Hippocampal formation (tissue), 2 donors: ENCODE data around the gene PNMA5.
"Not testable (repeated sequence)": the region's sequence is repeated elsewhere in the genome, so short reads cannot be mapped to it uniquely, and the experiment has no call there.

Experiments used
- DNase-seq, 2 donors: peaks; one replicate each; lab custom pipeline; 2025; lab: John Stamatoyannopoulos, UW

PNMA5 gene

DNA sequence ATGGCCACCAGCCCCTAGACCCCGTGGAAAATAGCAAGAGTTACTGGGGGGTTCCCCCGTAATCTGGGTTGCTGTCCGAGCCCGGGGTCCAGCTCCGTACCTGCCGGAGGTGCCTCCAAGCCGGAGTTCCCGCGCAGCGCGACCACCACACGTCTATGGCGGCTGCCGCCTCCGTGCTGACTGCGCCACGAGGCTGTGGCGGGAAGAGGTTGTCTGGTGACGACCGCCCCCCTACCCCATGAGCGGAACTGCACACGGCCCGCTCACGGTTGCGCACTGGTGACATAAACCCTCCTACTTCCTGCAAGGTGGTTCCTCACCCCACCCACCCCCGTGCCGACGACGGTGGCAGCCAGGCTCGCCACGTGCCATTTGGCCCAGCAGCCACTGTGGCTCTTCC lies at the start of gene PNMA5:
PNMA5 (minus strand) TSS at position 184 of the 400 bp plus-strand sequence. CDS start 2,518 bp downstream, outside the sequence.
- no peak for DNase-seq

GRCh38 chrX:153032397-153033118 lies 38.6 kb upstream of the PNMA5 start:
- peak in 1 of 2 donors; percentile 50 for DNase-seq

DNA sequence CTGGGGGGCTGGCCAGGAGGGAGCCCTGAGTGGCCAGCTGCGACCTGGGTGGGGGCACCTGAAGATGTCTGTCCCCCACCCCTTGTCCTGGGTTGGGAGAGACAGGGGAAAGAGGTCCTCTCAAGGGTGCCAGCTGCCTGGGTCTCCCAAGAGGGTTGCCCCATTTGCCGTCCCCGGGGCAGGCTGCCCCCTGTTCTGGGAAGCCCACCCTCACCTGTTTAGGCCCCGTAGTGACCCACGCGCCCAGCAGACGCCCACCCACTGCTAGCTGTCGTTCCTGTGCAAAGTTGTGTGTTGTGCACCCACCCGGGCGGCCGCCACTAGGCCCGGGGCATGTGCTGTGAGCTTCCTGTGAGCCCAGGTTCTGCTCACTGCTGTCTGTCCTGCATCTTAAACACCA lies 36.9 kb upstream of the PNMA5 start:
- DNase-seq = no peak

DNA sequence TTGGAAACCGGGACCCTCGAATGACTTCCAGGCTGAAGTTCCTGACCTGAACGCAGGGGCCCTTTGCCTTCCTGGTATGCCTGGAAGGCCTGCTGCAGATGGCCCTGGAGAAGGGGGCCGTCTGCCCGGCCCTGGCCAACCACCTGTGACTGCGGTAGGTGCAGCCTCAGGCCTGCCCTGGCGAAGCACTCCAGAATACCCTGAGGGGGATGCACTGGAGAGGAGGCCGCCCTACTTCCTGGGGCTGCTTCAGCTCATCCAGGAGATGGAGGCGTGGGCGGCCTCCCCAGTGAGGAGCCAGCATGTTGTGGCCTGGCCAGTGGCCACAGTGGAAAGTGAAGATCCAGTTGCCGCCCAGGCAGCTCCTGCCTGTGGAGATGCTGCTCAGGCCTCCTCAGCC lies 36.0 kb upstream of the PNMA5 start:
- DNase-seq = no peak

- no peak for DNase-seq
These were observed 35.2 kb upstream of the PNMA5 start for GRCh38 chrX:153029162-153029561.

- DNase-seq = not testable (repeated sequence)
These were observed 34.6 kb upstream of the PNMA5 start for GRCh38 chrX:153028487-153028886.

DNA sequence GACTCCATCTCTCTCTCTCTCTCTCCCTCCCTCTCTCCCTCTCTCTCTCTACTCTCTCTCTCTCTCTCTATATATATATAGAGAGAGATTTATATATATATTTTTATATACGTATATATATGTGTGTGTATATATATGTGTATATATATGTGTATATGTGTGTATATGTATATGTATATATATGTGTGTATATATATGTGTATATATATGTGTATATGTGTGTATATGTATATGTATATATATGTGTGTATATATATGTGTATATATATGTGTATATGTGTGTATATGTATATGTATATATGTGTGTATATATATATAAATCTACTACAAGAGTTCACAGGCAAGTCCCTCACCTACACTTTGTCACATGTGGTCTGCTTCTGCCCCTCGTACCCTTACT lies 32.6 kb upstream of the PNMA5 start:
- not testable (repeated sequence) for DNase-seq

- no peak for DNase-seq
These were observed 25.2 kb upstream of the PNMA5 start for GRCh38 chrX:153019166-153019565.

DNA sequence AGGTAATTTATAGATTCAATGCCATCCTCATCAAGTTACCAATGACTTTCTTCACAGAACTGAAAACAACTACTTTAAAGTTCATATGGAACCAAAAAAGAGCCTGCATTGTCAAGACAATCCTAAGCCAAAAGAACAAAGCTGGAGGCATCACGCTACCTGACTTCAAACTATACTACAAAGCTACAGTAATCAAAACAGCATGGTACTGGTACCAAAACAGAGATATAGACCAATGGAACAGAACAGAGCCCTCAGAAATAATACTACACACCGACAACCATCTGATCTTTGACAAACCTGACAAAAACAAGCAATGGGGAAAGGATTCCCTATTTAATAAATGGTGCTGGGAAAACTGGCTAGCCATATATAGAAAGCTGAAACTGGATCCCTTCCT lies 23.3 kb upstream of the PNMA5 start:
- DNase-seq = not testable (repeated sequence)

GRCh38 chrX:153004780-153005179 lies 10.9 kb upstream of the PNMA5 start:
- DNase-seq = no peak

DNA sequence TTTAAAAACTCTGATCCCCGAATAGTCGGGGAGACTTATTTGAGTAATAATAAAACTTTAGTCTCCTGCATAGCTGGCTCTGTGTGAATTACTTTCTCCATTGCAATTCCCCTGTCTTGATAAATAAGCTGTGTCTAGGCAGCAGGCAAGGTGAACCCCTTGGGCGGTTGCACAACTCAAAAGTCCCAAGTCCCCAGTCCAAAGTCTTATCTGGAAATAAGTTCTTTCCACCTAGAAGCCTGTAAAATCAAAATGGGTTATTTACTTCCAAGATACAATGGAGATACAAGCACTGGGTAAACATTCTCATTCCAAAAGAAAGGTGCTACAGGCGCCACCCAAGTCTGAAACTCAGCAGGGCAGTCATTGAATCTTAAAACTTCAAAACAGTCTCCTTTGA lies 10.1 kb upstream of the PNMA5 start:
- no peak for DNase-seq

- DNase-seq = not testable (repeated sequence)
These were observed 8.3 kb upstream of the PNMA5 start for GRCh38 chrX:153002182-153002581.

- DNase-seq = no peak
These were observed 3.4 kb upstream of the PNMA5 start for GRCh38 chrX:152997337-152997736.

DNA sequence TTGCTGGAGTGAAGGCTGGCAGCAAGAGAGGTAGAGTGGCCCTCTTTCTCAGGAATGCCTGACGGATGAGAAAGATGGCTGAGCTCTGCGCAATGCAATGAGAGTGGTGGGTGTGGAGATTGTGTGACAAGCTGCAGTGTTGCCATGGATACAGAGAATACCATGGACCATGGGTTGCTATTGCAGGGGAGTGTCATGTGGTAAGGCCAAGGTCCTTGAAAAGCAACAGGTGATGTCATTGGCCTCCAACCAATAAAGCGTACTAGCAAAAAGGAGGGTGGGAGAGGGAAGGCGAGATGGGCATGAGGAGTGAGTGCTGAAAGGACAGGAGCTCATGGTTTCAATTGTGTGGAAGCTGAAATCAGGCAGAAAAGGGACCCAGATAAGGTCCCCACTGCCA lies 1.8 kb downstream of the PNMA5 start:
- no peak for DNase-seq

GRCh38 chrX:152991123-152991522 lies 2.8 kb downstream of the PNMA5 start:
- DNase-seq = no peak

DNA sequence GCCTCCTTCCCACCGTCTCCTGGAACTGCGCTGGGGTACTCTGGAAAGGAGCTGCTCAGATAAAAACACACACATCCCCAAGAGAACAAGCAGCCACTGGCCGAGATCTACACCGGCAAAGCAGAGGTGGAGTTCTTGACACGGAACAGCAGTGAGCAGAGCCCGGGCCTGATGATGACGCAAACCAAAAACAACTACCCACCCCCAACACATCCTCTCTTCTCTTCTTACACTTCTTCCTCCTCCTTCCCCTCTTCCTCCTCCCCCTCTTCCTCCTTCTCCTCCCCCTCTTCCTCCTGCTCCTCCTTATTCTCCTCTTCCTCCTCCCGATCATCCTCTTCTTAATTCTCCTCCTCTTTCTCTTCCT lies 4.6 kb downstream of the PNMA5 start:
- DNase-seq = no peak

GRCh38 chrX:152988536-152989291 lies 5.2 kb downstream of the PNMA5 start:
- peak in 1 of 2 donors; percentile 4 for DNase-seq

DNA sequence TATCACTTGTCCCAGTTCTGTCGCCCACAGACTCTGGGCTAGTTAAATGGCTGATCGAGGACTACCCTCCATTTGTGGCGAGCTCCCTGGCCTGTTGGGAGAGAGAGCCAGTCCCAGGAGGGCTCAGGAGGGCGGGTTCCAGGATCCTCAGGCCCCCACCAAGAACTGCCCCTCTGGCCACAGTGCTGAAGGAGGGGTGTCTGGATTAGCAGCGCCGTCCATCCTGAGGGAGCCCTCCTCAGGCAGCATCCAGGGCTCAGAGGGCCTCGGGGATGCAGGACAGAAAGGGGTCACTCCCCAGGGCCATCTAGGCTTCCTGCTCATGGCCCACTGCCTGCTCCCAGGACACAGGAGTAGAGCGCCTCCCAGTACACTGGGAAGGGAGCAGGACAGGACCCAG lies 6.1 kb downstream of the PNMA5 start:
- no peak for DNase-seq

DNA sequence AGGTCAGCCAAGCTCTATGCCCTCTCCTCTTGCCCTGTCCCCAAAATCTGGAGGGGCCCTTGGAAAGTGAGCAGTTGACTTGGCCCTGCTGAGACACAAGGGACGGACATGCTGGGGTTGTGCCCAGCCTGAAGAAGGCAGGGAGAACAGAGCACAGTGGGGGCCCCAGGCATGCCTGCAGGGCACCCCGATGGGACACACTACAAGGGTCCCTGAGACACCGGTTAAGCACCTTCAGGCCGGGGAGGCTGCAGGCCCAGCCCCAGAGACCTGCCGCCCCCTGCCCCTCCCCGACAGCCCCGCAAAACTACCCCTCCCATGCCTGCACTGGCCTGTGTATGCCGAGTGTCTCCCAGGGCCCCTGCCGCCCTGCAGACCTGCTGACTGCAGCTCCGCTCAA lies 6.8 kb downstream of the PNMA5 start:
- not testable (repeated sequence) for DNase-seq

DNA sequence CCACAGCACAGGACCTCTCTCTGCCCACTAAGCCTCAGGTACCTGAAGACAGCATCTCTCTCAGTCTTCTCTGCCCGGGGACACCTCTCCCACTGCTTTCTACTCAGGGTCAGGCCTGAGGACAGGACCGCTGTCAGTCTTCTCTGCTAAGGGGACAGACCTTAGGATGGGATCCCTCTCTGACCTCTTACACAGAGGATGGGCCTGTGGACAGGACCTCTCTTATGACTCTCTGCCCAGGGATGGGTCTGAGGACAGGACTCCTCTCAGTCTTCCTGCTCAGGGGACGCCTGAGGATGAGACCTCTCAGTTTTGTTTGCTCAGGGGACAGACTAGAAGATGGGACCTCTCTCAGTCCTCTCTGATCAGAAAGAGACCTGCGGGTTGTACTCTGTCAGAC lies 8.5 kb downstream of the PNMA5 start:
- DNase-seq = not testable (repeated sequence)

- DNase-seq = no peak
These were observed 25.7 kb downstream of the PNMA5 start for GRCh38 chrX:152968193-152968592.

- no peak for DNase-seq
These were observed 33.8 kb downstream of the PNMA5 start for GRCh38 chrX:152960115-152960514.

DNA sequence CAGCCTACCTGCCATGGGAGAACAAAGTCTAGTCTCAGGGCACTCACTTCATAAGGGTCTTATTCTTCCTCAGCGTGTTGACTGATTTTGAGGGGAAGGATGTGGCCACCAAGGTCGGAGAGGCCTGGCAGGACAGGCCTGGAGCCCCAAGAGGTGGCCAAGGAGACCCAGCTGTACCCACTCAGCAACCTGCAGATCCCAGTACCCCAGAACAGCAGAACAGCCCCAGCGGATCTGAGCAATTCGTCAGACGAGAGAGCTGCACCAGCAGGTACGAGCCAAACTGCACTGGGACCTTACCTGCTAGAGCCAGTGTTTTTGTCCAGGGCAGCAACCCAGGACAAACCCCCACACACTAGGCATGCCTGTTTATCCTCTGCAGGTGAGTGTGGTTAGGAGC lies 34.3 kb downstream of the PNMA5 start:
- no peak for DNase-seq
